NCI-H1105 (cell line): ENCODE measurements around the gene NPIPB6.
A peak's percentile ranks its signal among the peaks of the same experiment; 100 is the strongest.

Source experiments
- DNase-seq: peaks from one replicate; lab custom pipeline; 2025; lab: John Stamatoyannopoulos, UW

Gene NPIPB6

GRCh38 chr16:28297784-28298510, 65.4 kb downstream of the NPIPB6 start:
- no peak for DNase-seq

- DNase-seq: no peak
Observed at GRCh38 chr16:28297308-28297707, 66.0 kb downstream of the NPIPB6 start.

GRCh38 chr16:28295276-28295675, 68.0 kb downstream of the NPIPB6 start:
- no peak for DNase-seq

GRCh38 chr16:28294201-28294600, 69.1 kb downstream of the NPIPB6 start:
- DNase-seq: no peak

GRCh38 chr16:28293601-28293960, 69.7 kb downstream of the NPIPB6 start:
- no peak for DNase-seq

GRCh38 chr16:28292731-28293600, 70.3 kb downstream of the NPIPB6 start:
- peak; percentile 79 for DNase-seq
